Panc1 (cell line): Measurements from ENCODE around the gene SLC27A5. TPM values are rescaled to one million over a fixed set of nuclear protein-coding genes. Genes with fewer than 3 reads are reported as not detected.

Source experiments
- ATAC-seq: fragments of 200-7000 bp; cut with Tn5 transposase; 2 replicates; pipeline ENCODE4 v1.9.1; 2020; ENCODE audit warnings: mild to moderate bottlenecking, moderate library complexity
- BruUV-seq: library from RNA; stranded (reverse); fragments of 400-500 nt; replicated peaks from 2 replicates; lab custom pipeline; 2021; lab: Mats Ljungman, UMichigan
- CTCF ChIA-PET: fragments of 300-600 bp; sonication (Branson Sonifier 250); formaldehyde crosslinking; loops from one replicate; lab custom pipeline; 2022; ENCODE audit warnings: antibody characterized with exemption; lab: Charles Lee
- POLR2A ChIA-PET: fragments of 300-600 bp; sonication (Branson Sonifier 250); formaldehyde crosslinking; loops from one replicate; lab custom pipeline; 2022; ENCODE audit warnings: antibody characterized with exemption; lab: Charles Lee
- DNase-seq: peaks from one replicate; pipeline ENCODE4 v3.0.0-alpha.2; 2010; ENCODE audit warnings: low read depth, low spot score
- H3K27ac ChIP-seq: 2 replicates; pipeline ENCODE4 v1.5.1; 2011; ENCODE audit warnings: mild to moderate bottlenecking, low read length, inconsistent platforms
- H3K27me3 ChIP-seq: fragments of 200-500 bp; sonication (Bioruptor generic); 2 replicates; pipeline ENCODE4 v1.6.0; 2014; ENCODE audit warnings: low read length, inconsistent platforms; ENCODE audit not compliant: control insufficient read depth, insufficient read depth
- H3K36me3 ChIP-seq: fragments of 200-500 bp; sonication (Bioruptor generic); 2 replicates; pipeline ENCODE4 v1.5.1; 2014; ENCODE audit warnings: inconsistent platforms, mild to moderate bottlenecking, low read length, moderate library complexity; ENCODE audit not compliant: control insufficient read depth, insufficient read depth
- H3K4me1 ChIP-seq: 2 replicates; pipeline ENCODE4 v1.5.1; 2011; ENCODE audit warnings: inconsistent platforms, mild to moderate bottlenecking, low read length, moderate library complexity; ENCODE audit not compliant: control insufficient read depth, insufficient read depth
- H3K4me3 ChIP-seq, 2 experiments: 2 replicates each; pipeline ENCODE4 v1.5.1; 2011 to 2012; ENCODE audit warnings: low read depth in 2 of 2, low read length in 2 of 2, mild to moderate bottlenecking in 2 of 2, inconsistent platforms in 1 of 2, moderate library complexity in 1 of 2
- H3K9me3 ChIP-seq: fragments of 200-500 bp; sonication (Bioruptor generic); 2 replicates; pipeline ENCODE4 v1.5.1; 2014; ENCODE audit warnings: low read depth, mild to moderate bottlenecking, inconsistent platforms, low read length, moderate library complexity; ENCODE audit not compliant: control insufficient read depth, insufficient read depth
- CTCF ChIP-seq: fragments of 450-650 bp; IDR thresholded peaks from 2 replicates; pipeline ENCODE4 v1.5.1; 2017; ENCODE audit warnings: mild to moderate bottlenecking
- POLR2AphosphoS5 ChIP-seq: IDR thresholded peaks from 2 replicates; pipeline ENCODE4 v1.6.1; 2012; ENCODE audit warnings: mild to moderate bottlenecking, low read depth, low read length, moderate library complexity
- REST ChIP-seq, 2 experiments: IDR thresholded peaks; 2 replicates each; pipeline ENCODE4 v1.6.1; 2011 to 2012; ENCODE audit warnings: low read depth in 2 of 2, control low read depth in 1 of 2, low read length in 1 of 2, mild to moderate bottlenecking in 1 of 2, moderate library complexity in 1 of 2; ENCODE audit not compliant: insufficient read depth in 1 of 2
- SIN3A ChIP-seq: IDR thresholded peaks from 2 replicates; pipeline ENCODE4 v1.6.1; 2012; ENCODE audit warnings: low read depth, mild to moderate bottlenecking, low read length, moderate library complexity, borderline replicate concordance; ENCODE audit not compliant: insufficient read depth
- TCF7L2 ChIP-seq: IDR thresholded peaks from 2 replicates; pipeline ENCODE4 v1.6.1; 2011; ENCODE audit warnings: mild to moderate bottlenecking, low read depth, low read length, inconsistent platforms
- in situ Hi-C: cut with HindIII; loops from 2 replicates; pipeline ENCODE4 v1.10.0; 2016; ENCODE audit warnings: low sequenced_read_pairs, low pct_unique_long_range_greater_than_20kb
- intact Hi-C: fragments of 100-400 bp; cut with micrococcal nuclease; formaldehyde crosslinking; loops from one replicate; pipeline ENCODE4 v1.10.0; 2022; ENCODE audit not compliant: unreplicated experiment
- total RNA-seq: library from RNA; stranded (reverse); gene quantifications from one replicate; pipeline ENCODE4 v1.2.1, GENCODE V29; 2021; ENCODE audit not compliant: unreplicated experiment

SLC27A5 gene
- total RNA-seq, 1 experiment from 2014 or later, result 10.7 TPM

- no TSS peak for BruUV-seq
- in situ Hi-C loops, result no loop called here
- Histone ChIP-seq H3K27me3 (no peaks in the 10 kb centered on the region), H3K27ac (peak overlapping the region; percentile 98), H3K4me1 (peaks cover 38% of the 10 kb centered on the region), H3K9me3 (no peaks in the 10 kb centered on the region), H3K4me3 (peak overlapping the region; percentile 61 to 94), H3K36me3 (peaks cover 7% of the 10 kb centered on the region; the same call in 1 of the 2 replicates)
- DNase-seq (no peak), ATAC-seq (no peak)
- ChIA-PET POLR2A (interaction anchor here (0.7 to 1.5 kb wide), 2 partner anchors 12 to 35 kb away, joined by 3 to 5 read pairs; partner anchors contain the start of gene TRIM28), CTCF (interaction anchor here (0.5 to 2.1 kb wide), 2 partner anchors 35 to 45 kb away, joined by 4 to 7 read pairs; partner anchors contain the start of gene ZBTB45)
- no peak for TF ChIP-seq TCF7L2
- no peak for TF ChIP-seq SIN3A
- TF ChIP-seq CTCF, result no peak
- intact Hi-C loops, result loop anchor here (1.0 kb wide), 1 partner anchor 36 kb away; the partner anchor contains the start of gene ZBTB45
These were observed 43.6 kb upstream of the SLC27A5 start for GRCh38 chr19:58555369-58555885.

GRCh38 chr19:58554494-58555368 is 42.9 kb upstream of the SLC27A5 start, which contains the start of gene CHMP2A:
TSS of gene CHMP2A (minus strand) at chr19:58555105. CDS start at chr19:58554212, 893 bp downstream.
- Histone ChIP-seq H3K36me3 (peaks cover 11% of the 10 kb centered on the region; the same call in 1 of the 2 replicates), H3K4me1 (peaks cover 31% of the 10 kb centered on the region), H3K27ac (peak within 1 kb of the TSS; percentile 98), H3K27me3 (no peaks in the 10 kb centered on the region), H3K9me3 (no peaks in the 10 kb centered on the region), H3K4me3 (peak within 1 kb of the TSS; percentile 61 to 94)
- BruUV-seq, result TSS peak; percentile 10
- intact Hi-C loops (loop anchor here (1.0 kb wide), 1 partner anchor 35 kb away; the partner anchor contains the start of gene ZBTB45), in situ Hi-C loops (no loop called here)
- CTCF ChIA-PET, result interaction anchor here (0.5 to 2.1 kb wide), 3 partner anchors 21 to 45 kb away, joined by 4 to 7 read pairs (median 4); partner anchors contain the start of gene ZBTB45
- DNase-seq, result peak; percentile 81
- ATAC-seq, result peak; percentile 64
- TF ChIP-seq SIN3A, result peak; percentile 97; the same call in 1 of the 2 replicates
- no peak for TF ChIP-seq REST (IDR thresholded peaks at IDR 0.05; ENCODE audit: insufficient read depth in 1 of 2, low read depth in 2 of 2, low read length in 1 of 2)
- peak; percentile 43; the same call in 1 of the 2 replicates for TF ChIP-seq TCF7L2
- no peak for TF ChIP-seq CTCF
- TF ChIP-seq POLR2AphosphoS5, result peak; percentile 100
- POLR2A ChIA-PET, result interaction anchor here (0.7 to 1.5 kb wide), 3 partner anchors 11 to 34 kb away, joined by 3 to 8 read pairs (median 5); partner anchors contain the start of gene TRIM28
